Raji (cell line): Measurements from ENCODE around the gene OR2A42.
"Not testable (repeated sequence)": the region's sequence is repeated elsewhere in the genome, so short reads cannot be mapped to it uniquely, and the experiment has no call there.

Source experiments
- POLR2A ChIP-seq: IDR thresholded peaks from 2 replicates; pipeline ENCODE4 v1.6.1; 2011; ENCODE audit warnings: low read depth, low read length, control low read depth; ENCODE audit not compliant: insufficient read depth

The OR2A42 gene

GRCh38 chr7:144239365-144239764, at the start of gene OR2A42:
OR2A42 (minus strand) TSS chr7:144239605; CDS start chr7:144232843, 6,762 bp downstream.
- TF ChIP-seq POLR2A = not testable (repeated sequence)

GRCh38 chr7:144269188-144269587, 29.8 kb upstream of the OR2A42 start, which contains the start of gene CTAGE8:
CTAGE8 (minus strand) TSS chr7:144269288; CDS start chr7:144269250, 38 bp downstream.
- not testable (repeated sequence) for TF ChIP-seq POLR2A

GRCh38 chr7:144264692-144265091, 25.3 kb upstream of the OR2A42 start, which contains the start of gene OR2A7:
OR2A7 (minus strand) TSS chr7:144264792; CDS start chr7:144259628, 5,164 bp downstream.
- not testable (repeated sequence) for TF ChIP-seq POLR2A

- TF ChIP-seq POLR2A = no peak
These were observed 16.7 kb upstream of the OR2A42 start for GRCh38 chr7:144256112-144256511.

GRCh38 chr7:144255471-144255897, 16.1 kb upstream of the OR2A42 start:
- no peak for TF ChIP-seq POLR2A

GRCh38 chr7:144195212-144195872, 44.1 kb downstream of the OR2A42 start, which contains the start of gene ARHGEF35:
ARHGEF35 (minus strand) TSS chr7:144195833; CDS start chr7:144188383, 7,450 bp downstream.
- not testable (repeated sequence) for TF ChIP-seq POLR2A

- TF ChIP-seq POLR2A = not testable (repeated sequence)
These were observed 56.2 kb downstream of the OR2A42 start, which contains the start of gene CTAGE4 for GRCh38 chr7:144183166-144183565. CTAGE4 (plus strand) TSS chr7:144183466; CDS start chr7:144183504, 38 bp downstream.
